ENCODE measurements around the gene HNRNPUL2.

DNA sequence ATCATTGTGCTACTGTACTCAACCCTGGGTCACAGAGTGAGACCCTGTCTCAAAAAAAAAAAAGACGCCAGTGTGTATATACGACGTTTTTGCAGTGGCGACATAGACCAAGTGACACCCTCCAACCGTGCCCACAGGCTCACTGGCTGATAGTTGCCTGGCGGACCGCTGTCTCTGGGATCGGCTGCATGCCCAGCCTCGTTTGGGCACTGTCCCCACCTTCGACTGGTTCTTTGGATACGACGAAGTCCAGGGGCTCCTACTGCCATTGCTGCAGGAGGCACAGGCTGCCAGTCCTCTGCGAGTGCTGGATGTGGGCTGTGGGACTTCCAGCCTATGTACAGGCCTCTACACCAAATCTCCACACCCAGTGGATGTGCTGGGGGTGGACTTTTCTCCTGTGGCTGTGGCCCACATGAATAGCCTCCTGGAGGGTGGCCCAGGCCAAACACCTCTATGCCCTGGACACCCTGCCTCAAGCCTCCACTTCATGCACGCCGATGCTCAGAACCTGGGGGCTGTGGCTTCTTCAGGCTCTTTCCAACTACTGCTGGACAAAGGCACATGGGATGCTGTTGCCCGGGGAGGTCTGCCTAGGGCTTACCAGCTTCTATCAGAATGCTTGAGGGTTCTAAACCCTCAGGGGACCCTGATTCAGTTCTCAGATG, 60.9 kb downstream of the HNRNPUL2 start:
- TF ChIP-seq, protein P1, sequence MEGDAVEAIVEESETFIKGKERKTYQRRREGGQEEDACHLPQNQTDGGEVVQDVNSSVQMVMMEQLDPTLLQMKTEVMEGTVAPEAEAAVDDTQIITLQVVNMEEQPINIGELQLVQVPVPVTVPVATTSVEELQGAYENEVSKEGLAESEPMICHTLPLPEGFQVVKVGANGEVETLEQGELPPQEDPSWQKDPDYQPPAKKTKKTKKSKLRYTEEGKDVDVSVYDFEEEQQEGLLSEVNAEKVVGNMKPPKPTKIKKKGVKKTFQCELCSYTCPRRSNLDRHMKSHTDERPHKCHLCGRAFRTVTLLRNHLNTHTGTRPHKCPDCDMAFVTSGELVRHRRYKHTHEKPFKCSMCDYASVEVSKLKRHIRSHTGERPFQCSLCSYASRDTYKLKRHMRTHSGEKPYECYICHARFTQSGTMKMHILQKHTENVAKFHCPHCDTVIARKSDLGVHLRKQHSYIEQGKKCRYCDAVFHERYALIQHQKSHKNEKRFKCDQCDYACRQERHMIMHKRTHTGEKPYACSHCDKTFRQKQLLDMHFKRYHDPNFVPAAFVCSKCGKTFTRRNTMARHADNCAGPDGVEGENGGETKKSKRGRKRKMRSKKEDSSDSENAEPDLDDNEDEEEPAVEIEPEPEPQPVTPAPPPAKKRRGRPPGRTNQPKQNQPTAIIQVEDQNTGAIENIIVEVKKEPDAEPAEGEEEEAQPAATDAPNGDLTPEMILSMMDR (IDR thresholded peaks at IDR 0.05; ENCODE audit: low read length): no peak
- TF ChIP-seq EZH2phosphoT487 (IDR thresholded peaks at IDR 0.05; ENCODE audit: low read length) (no peak), EZH2 (optimal IDR thresholded peaks at IDR 0.05; ENCODE audit: low read depth, low read length) (no peak)
